Ovary (tissue), 9 donors: Measurements from ENCODE around the gene SMG1. TPM values are rescaled to one million over a fixed set of nuclear protein-coding genes. Genes with fewer than 3 reads are reported as not detected.

Source experiments
- DNase-seq, 5 donors: peaks; one replicate each; pipeline ENCODE4 v3.0.0-alpha.2; 2019 to 2020
- H3K27ac ChIP-seq, 2 donors: fragments of 200-600 bp; one replicate each; pipeline versions ENCODE4 v1.5.1 to v1.8.0; 2019 to 2022
- H3K27me3 ChIP-seq: fragments of 200-600 bp; one replicate; pipeline ENCODE4 v1.8.0; 2022
- H3K36me3 ChIP-seq: fragments of 200-600 bp; sonication (generic); one replicate; pipeline ENCODE4 v1.5.1; 2019
- H3K4me1 ChIP-seq: one replicate; pipeline ENCODE4 v1.8.1; 2013; ENCODE audit warnings: mild to moderate bottlenecking, moderate library complexity; ENCODE audit not compliant: insufficient read depth
- H3K4me3 ChIP-seq: fragments of 200-600 bp; sonication (generic); one replicate; pipeline ENCODE4 v1.5.1; 2017
- H3K9me3 ChIP-seq, 2 donors: fragments of 200-600 bp in 1 of 2; sonication (generic) in 1 of 2; one replicate each; pipeline versions ENCODE4 v1.5.1 to v1.8.1; 2013 to 2019; ENCODE audit warnings: mild to moderate bottlenecking in 1 of 2, moderate library complexity in 1 of 2
- EP300 ChIP-seq: sonication (generic); formaldehyde crosslinking; IDR thresholded peaks from one replicate; pipeline ENCODE4 v1.6.1; 2017; ENCODE audit warnings: antibody characterized with exemption
- POLR2A ChIP-seq: fragments of 450-650 bp; IDR thresholded peaks from one replicate; pipeline ENCODE4 v1.6.1; 2017; ENCODE audit warnings: antibody characterized with exemption, mild to moderate bottlenecking, moderate library complexity
- WGBS, 3 donors: extraction: QIAGEN DNeasy Blood & Tissue Kit in 1 of 3; methylation state at CpG; one replicate each; pipeline versions ENCODE4 v1.1.5 to v1.1.7; 2013 to 2017; 5-methylcytosine and 5-hydroxymethylcytosine counted together
- intact Hi-C, 4 donors: fragments of 100-400 bp; cut with DNase I; formaldehyde crosslinking; loops; one replicate each; pipeline versions ENCODE4 v1.11.0 to v1.15.1; 2022 to 2023
- polyA plus RNA-seq, 2 donors: library from polyadenylated mRNA; stranded (reverse); fragments of 200-250 nt in 1 of 2; fragments of 350-450 nt in 1 of 2; fragmentation: Illumina TruSeq in 1 of 2; extraction: RNeasy Lipid Tissue Mini Kit (QIAGEN cat#74804) in 1 of 2; gene quantifications; one replicate each; pipeline ENCODE4 v1.2.3, GENCODE V29; 2013 to 2014
- total RNA-seq, 7 donors: library from RNA; depleted of rRNA in 2 of 7; stranded (reverse); fragments of >200 nt in 2 of 7; fragmentation: NEBNext Ultra II Directional in 3 of 7; extraction: Animal tissue kit (Norgen Biotek cat#: 25700) in 3 of 7; gene quantifications; one replicate each; pipeline versions ENCODE4 v1.1.0 to v1.2.4, GENCODE V29; 2016 to 2023
- TF ChIP-seq, protein P1 (sequence below), 3 donors: fragments of 450-650 bp in 2 of 3; fragments of 200-600 bp in 1 of 3; IDR thresholded peaks; one replicate each; pipeline versions ENCODE4 v1.5.1 to v1.8.0; 2016 to 2022; ENCODE audit warnings: antibody characterized with exemption in 3 of 3, mild to moderate bottlenecking in 1 of 3
- donor health status: DM: no; HTN: no; CAD: no; lungs with moderate emphysema.
- donor health status: DM: no; HTN: no; CAD: no.
- donor health status: Bipolar disorder and iron deficiency.
- donor health status: DM: yes; HTN: yes; CAD: no.
- donor health status: DM: no; HTN: no; CAD: no.
- donor health status: DM: yes; HTN: yes; CAD: no.

Gene SMG1
- total and polyA plus RNA-seq, 9 donors = 12.5 to 94.5 (median 61.1) TPM

DNA sequence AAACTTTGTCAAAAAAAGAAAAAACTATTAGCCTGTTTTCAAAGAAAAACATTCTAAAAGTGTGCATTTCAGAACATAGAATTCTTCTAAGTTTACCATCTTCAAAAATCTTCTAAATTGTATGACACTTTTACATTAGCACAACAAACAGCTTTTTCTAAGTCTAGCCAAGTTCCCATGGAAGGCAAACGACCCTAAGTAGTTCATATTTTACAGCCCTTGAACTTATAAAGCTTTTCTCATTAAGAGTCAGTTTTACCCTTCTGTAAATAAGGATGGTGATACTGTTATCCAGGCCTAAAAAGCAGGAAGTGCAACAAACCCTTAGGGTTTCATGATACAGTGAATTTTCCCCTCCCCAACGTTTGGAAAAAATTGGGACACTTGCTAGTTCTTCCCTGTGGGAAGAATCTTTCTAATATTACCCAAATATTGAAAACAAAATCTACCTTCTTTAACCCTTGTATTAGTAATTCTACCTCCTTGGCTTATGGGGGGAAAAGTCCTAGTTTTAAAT is 120.9 kb downstream of the SMG1 start:
- Histone ChIP-seq H3K36me3 (no peaks in the 10 kb centered on the region), H3K27me3 (no peaks in the 10 kb centered on the region), H3K27ac (no peak overlapping the region), H3K4me3 (no peak overlapping the region), H3K4me1 (peaks cover 5% of the 10 kb centered on the region), H3K9me3 (no peaks in the 10 kb centered on the region)
- WGBS, 3 donors = 18 to 23% (median 20%) methylated on average over 2 of the region's 2 CpGs
- intact Hi-C loops = loop anchor here in 2 of 4 donors (10.0 kb wide), 2 partner anchors 119 to 309 kb away; partner anchors contain the start of genes ITPRIPL2 (in 1 of the 2) and SMG1 (in 1 of the 2)
- no peak for DNase-seq
- TF ChIP-seq, protein P1, sequence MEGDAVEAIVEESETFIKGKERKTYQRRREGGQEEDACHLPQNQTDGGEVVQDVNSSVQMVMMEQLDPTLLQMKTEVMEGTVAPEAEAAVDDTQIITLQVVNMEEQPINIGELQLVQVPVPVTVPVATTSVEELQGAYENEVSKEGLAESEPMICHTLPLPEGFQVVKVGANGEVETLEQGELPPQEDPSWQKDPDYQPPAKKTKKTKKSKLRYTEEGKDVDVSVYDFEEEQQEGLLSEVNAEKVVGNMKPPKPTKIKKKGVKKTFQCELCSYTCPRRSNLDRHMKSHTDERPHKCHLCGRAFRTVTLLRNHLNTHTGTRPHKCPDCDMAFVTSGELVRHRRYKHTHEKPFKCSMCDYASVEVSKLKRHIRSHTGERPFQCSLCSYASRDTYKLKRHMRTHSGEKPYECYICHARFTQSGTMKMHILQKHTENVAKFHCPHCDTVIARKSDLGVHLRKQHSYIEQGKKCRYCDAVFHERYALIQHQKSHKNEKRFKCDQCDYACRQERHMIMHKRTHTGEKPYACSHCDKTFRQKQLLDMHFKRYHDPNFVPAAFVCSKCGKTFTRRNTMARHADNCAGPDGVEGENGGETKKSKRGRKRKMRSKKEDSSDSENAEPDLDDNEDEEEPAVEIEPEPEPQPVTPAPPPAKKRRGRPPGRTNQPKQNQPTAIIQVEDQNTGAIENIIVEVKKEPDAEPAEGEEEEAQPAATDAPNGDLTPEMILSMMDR (IDR thresholded peaks at IDR 0.05) = no peak
- TF ChIP-seq EP300 (no peak), POLR2A (no peak)

DNA sequence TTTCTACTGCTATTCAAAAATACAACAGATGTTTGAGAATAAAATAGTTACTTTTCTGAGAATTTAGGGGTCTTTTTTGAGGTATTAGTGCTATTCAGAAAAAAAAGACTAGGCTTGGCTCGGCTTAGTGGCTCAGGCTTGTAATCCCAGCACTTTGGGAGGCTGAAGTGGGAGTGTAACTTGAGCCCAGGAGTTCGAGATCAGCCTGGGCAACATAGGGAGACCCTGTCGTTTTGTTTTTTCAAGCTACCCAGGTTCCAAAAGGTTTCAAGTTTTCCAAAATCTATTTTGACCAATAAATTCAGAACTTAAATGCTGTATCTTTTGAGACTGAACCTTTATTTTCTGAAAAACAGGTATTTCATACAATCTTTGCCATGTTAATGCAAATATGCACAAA is 121.7 kb downstream of the SMG1 start:
- intact Hi-C loops = loop anchor here in 2 of 4 donors (5.0 to 10.0 kb wide), 3 partner anchors 120 to 310 kb away; partner anchors contain the start of genes ITPRIPL2 (in 1 of the 2) and SMG1 (in 1 of the 2)
- 25 to 44% (median 39%) methylated on average over 3 of the region's 3 CpGs for WGBS, 3 donors

DNA sequence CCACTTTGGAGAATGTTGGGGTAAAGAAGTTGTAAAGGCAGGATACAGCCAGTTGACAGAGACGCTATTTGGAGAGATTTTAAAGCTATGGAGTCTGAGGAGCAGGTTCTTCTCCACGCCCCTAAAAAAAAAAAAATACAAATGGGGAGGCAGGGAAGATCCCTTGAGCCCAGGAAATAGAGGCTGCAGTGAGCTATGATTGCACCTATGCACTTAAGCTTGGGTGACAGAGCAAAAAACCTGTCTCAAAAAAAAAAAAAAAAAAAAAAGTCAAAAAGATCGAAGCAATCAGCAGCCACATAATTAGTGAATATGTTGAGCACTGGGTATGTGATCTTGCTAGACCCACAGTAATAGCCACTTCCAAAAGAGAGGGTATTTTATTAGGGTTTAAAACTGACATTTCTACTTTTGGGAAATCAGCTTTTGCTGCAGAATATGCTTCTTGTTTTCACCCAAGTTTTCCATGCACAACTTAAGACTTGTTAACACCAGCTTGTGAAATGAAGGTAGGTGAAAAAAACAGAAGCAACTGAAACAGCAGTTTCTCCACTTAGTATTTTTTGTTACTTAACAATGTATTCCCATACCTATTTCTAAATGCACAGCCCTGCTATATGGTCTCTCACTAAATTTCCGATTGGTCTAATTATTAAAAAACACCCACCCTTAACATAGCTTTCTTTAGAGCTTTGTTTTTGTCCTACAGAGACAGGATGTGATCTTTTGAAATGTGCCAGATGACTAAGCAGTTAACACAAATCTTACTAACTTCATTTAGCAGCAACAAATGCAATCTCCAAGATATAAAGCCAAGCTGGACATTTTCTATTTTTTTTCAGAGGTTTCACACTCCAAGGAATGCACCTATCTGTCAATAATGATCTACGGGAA is 122.4 kb downstream of the SMG1 start:
- no peak for DNase-seq
- H3K27ac ChIP-seq = no peak overlapping the region
- H3K36me3 ChIP-seq = no peaks in the 10 kb centered on the region
- H3K4me3 ChIP-seq = no peak overlapping the region
- TF ChIP-seq, protein P1 (IDR thresholded peaks at IDR 0.05) = no peak
- no peak for TF ChIP-seq EP300
- no peak for TF ChIP-seq POLR2A
- intact Hi-C loops = loop anchor here in 2 of 4 donors (5.0 to 10.0 kb wide), 3 partner anchors 121 to 311 kb away; partner anchors contain the start of genes ITPRIPL2 (in 1 of the 2) and SMG1 (in 1 of the 2)
- WGBS, 3 donors = 55 to 60% (median 59%) methylated on average over 5 of the region's 5 CpGs
- no peaks in the 10 kb centered on the region for H3K27me3 ChIP-seq
- no peaks in the 10 kb centered on the region for H3K9me3 ChIP-seq
- H3K4me1 ChIP-seq = peaks cover 8% of the 10 kb centered on the region

More for the DNA sequence above, 121.7 kb downstream of the SMG1 start:
- peaks cover 7% of the 10 kb centered on the region for H3K4me1 ChIP-seq
- no peak for DNase-seq
- H3K36me3 ChIP-seq = no peaks in the 10 kb centered on the region
- H3K27me3 ChIP-seq = no peaks in the 10 kb centered on the region
- no peak overlapping the region for H3K4me3 ChIP-seq
- H3K9me3 ChIP-seq = no peaks in the 10 kb centered on the region
- TF ChIP-seq, protein P1 (IDR thresholded peaks at IDR 0.05) = no peak
- TF ChIP-seq POLR2A (no peak), EP300 (no peak)
- H3K27ac ChIP-seq = no peak overlapping the region

DNA sequence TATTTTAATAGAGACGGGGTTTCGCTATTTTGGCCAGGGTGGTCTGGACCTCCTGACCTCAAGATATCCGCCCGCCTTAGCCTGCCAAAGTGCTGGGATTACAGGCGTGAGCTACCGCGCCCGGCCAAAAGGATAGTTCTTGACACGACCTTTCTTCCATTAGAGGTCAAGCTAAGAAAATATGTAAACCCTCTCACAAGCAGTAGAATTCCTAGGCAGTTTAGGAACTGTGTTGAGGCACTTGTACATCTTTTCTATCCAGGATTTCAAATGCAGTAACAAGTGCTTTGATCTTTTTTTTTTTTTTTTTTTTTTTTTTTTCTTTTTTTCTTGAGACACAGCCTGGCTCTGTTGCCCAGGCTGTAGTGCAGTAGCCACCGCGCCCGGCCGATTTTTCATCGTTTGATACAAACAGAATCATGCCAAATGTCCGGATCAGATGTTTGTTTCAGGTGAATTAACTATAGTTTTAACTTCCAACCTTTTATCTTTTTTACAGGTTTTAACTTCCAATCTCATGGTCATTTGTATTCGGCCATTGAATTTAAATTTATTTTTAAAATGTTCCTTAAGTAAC is 123.4 kb downstream of the SMG1 start:
- TF ChIP-seq, protein P1 (IDR thresholded peaks at IDR 0.05) = no peak
- TF ChIP-seq POLR2A = no peak
- TF ChIP-seq EP300 = no peak
- DNase-seq = peak in 1 of 5 donors; percentile 18
- H3K9me3 ChIP-seq = no peaks in the 10 kb centered on the region
- H3K4me3 ChIP-seq = no peak overlapping the region
- peaks cover 8% of the 10 kb centered on the region for H3K4me1 ChIP-seq
- H3K27ac ChIP-seq = no peak overlapping the region
- no peaks in the 10 kb centered on the region for H3K27me3 ChIP-seq
- WGBS, 3 donors = 74 to 92% (median 85%) methylated on average over 16 of the region's 16 CpGs
- no peaks in the 10 kb centered on the region for H3K36me3 ChIP-seq
- intact Hi-C loops = loop anchor here in 2 of 4 donors (5.0 to 10.0 kb wide), 3 partner anchors 122 to 312 kb away; partner anchors contain the start of genes ITPRIPL2 (in 1 of the 2) and SMG1 (in 1 of the 2)
